Left lung (tissue), 10 donors: ENCODE measurements around the gene MOSMO. TPM values are rescaled to one million over a fixed set of nuclear protein-coding genes. Genes with fewer than 3 reads are reported as not detected.

ENCODE experiments used
- ATAC-seq: fragments of 200-7000 bp; cut with Tn5 transposase; one replicate; pipeline ENCODE4 v1.9.1; 2020; ENCODE audit warnings: moderate library complexity
- DNase-seq, 4 donors: peaks; one replicate each; pipeline ENCODE4 v3.0.0-alpha.2; 2013 to 2020
- H3K27ac ChIP-seq, 2 donors: fragments of 200-600 bp; sonication (generic) in 1 of 2; one replicate each; pipeline versions ENCODE4 v1.5.0 to v1.8.0; 2020 to 2021
- H3K27me3 ChIP-seq, 2 donors: fragments of 200-600 bp; sonication (generic) in 1 of 2; one replicate each; pipeline versions ENCODE4 v1.5.0 to v1.8.0; 2020 to 2021
- H3K36me3 ChIP-seq, 2 donors: fragments of 200-600 bp; sonication (generic) in 1 of 2; one replicate each; pipeline versions ENCODE4 v1.5.0 to v1.8.0; 2020 to 2021
- H3K4me1 ChIP-seq, 2 donors: fragments of 200-600 bp; one replicate each; pipeline ENCODE4 v1.8.0; 2021
- H3K4me3 ChIP-seq, 2 donors: fragments of 200-600 bp; sonication (generic) in 1 of 2; one replicate each; pipeline versions ENCODE4 v1.5.0 to v1.8.0; 2020 to 2021; ENCODE audit warnings: mild to moderate bottlenecking in 1 of 2
- H3K9me3 ChIP-seq, 2 donors: fragments of 200-600 bp; sonication (generic) in 1 of 2; one replicate each; pipeline versions ENCODE4 v1.5.0 to v1.8.0; 2020 to 2021
- CTCF ChIP-seq, 2 donors: fragments of 200-600 bp; sonication (generic) in 1 of 2; IDR thresholded peaks; one replicate each; pipeline versions ENCODE4 v1.5.0 to v1.8.0; 2021; ENCODE audit warnings: antibody characterized with exemption in 2 of 2
- intact Hi-C, 2 donors: fragments of 100-400 bp; cut with DNase I; formaldehyde crosslinking; loops; one replicate each; pipeline versions ENCODE4 v1.11.2 to v1.14.2; 2022
- polyA plus RNA-seq, 6 donors: library from polyadenylated mRNA; unstranded; fragments of 120-200 nt; gene quantifications; one replicate each; pipeline ENCODE4 v1.2.1, GENCODE V29; 2013; ENCODE audit not compliant: insufficient read length in 6 of 6
- total RNA-seq, 2 donors: library from RNA; stranded (reverse); fragmentation: NEBNext Ultra II Directional; extraction: Animal tissue kit (Norgen Biotek cat#: 25700); gene quantifications; one replicate each; pipeline ENCODE4 v1.2.1, GENCODE V29; 2021
- donor health status: DM: no; HTN: yes; CAD: no.
- donor health status: DM: no; HTN: no; CAD: no.

The MOSMO gene
- total and polyA plus RNA-seq, 8 donors = 11.7 to 31.0 (median 26.9) TPM

DNA sequence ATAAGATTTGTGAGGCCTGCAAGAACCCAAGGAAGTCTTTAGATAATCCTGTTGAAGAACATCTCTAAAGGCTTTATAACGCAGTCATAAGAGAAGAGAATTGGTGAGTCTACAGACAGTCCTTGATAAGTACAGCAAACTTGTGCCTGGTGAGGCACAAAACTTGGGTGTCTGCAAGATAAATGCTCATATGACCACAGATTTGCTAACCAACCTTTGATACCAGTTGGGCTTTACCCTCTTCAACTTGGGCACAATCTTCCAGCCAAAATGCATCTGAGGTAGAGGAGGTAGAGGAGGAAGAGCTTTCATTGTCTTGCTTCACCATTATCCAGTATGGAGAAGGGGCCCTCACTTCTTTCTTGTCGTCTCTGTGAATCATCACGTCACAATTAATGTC, 23.8 kb upstream of the MOSMO start:
- Histone ChIP-seq H3K4me1 (no peaks in the 10 kb centered on the region), H3K36me3 (peaks cover 0 to 78% of the 10 kb centered on the region in 2 donors), H3K9me3 (no peaks in the 10 kb centered on the region), H3K27ac (no peak overlapping the region), H3K27me3 (no peaks in the 10 kb centered on the region), H3K4me3 (no peak overlapping the region)
- TF ChIP-seq CTCF (IDR thresholded peaks at IDR 0.05) = no peak
- ATAC-seq (no peak), DNase-seq (no peak)
- intact Hi-C loops = no loop called here

GRCh38 chr16:21985524-21985923, 22.4 kb upstream of the MOSMO start:
- no peak overlapping the region for H3K27ac ChIP-seq
- ATAC-seq = no peak

GRCh38 chr16:21986692-21987246, 21.1 kb upstream of the MOSMO start:
- intact Hi-C loops = no loop called here
- ATAC-seq = no peak
- no peaks in the 10 kb centered on the region for H3K9me3 ChIP-seq
- no peak for TF ChIP-seq CTCF (IDR thresholded peaks at IDR 0.05)
- H3K4me3 ChIP-seq = no peak overlapping the region
- H3K27ac ChIP-seq = no peak overlapping the region
- H3K4me1 ChIP-seq = no peaks in the 10 kb centered on the region
- DNase-seq = no peak
- H3K27me3 ChIP-seq = no peaks in the 10 kb centered on the region
- H3K36me3 ChIP-seq = peaks cover 0 to 51% of the 10 kb centered on the region in 2 donors

More at GRCh38 chr16:21985524-21985923, 22.4 kb upstream of the MOSMO start:
- Histone ChIP-seq H3K4me1 (no peaks in the 10 kb centered on the region), H3K36me3 (peaks cover 0 to 63% of the 10 kb centered on the region in 2 donors), H3K27me3 (no peaks in the 10 kb centered on the region), H3K4me3 (no peak overlapping the region), H3K9me3 (no peaks in the 10 kb centered on the region)
- intact Hi-C loops = no loop called here
- DNase-seq = no peak
- TF ChIP-seq CTCF (IDR thresholded peaks at IDR 0.05) = no peak

DNA sequence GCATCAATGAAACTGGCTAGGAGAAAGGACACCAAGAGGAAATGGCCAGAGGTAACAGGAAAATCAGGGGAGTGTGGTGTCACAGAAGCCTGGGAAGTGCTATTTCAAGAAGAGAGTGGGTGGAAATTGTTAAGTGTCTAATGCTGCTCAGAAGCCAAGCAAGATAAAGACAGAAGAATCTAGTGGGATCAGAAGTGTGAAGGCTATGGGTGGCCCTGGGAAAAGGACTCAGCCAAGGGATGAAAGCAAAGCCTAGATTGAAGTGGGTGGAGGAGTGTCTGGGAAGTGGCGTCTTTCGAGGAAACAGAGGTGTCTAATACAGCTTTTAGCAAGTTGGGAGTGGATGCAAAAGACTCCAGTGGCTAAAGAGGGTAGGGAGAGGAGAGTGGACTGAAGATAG, 20.4 kb upstream of the MOSMO start:
- ATAC-seq (no peak), DNase-seq (no peak)
- TF ChIP-seq CTCF (IDR thresholded peaks at IDR 0.05) = no peak

GRCh38 chr16:21989133-21989532, 18.8 kb upstream of the MOSMO start:
- Histone ChIP-seq H3K9me3 (no peaks in the 10 kb centered on the region), H3K4me3 (no peak overlapping the region), H3K27me3 (no peaks in the 10 kb centered on the region), H3K36me3 (peaks cover 0 to 27% of the 10 kb centered on the region in 2 donors), H3K4me1 (no peaks in the 10 kb centered on the region), H3K27ac (no peak overlapping the region)
- intact Hi-C loops = no loop called here
- no peak for TF ChIP-seq CTCF (IDR thresholded peaks at IDR 0.05)
- DNase-seq (no peak), ATAC-seq (no peak)

More for the DNA sequence above, 20.4 kb upstream of the MOSMO start:
- no peak overlapping the region for H3K4me3 ChIP-seq
- H3K27me3 ChIP-seq = no peaks in the 10 kb centered on the region
- peaks cover 0 to 44% of the 10 kb centered on the region in 2 donors for H3K36me3 ChIP-seq
- intact Hi-C loops = no loop called here
- H3K9me3 ChIP-seq = no peaks in the 10 kb centered on the region
- no peaks in the 10 kb centered on the region for H3K4me1 ChIP-seq
- H3K27ac ChIP-seq = no peak overlapping the region
